ENCODE data around the gene HLA-DOB. TPM values are rescaled to one million over a fixed set of nuclear protein-coding genes. Genes with fewer than 3 reads are reported as not detected.

The HLA-DOB gene
- total and polyA plus RNA-seq, 10 of the 15 experiments (the other 5 are each of a cell fraction or from before 2014, with no cell fraction given) = 27.4 to 79.1 (median 37.0) TPM

- peak; percentile 71; the same call in 1 of the 2 replicates for TF ChIP-seq ZBTB33 (IDR thresholded peaks at IDR 0.05)
- TF ChIP-seq CTCF (IDR thresholded peaks at IDR 0.05 in 2 of 3, conservative IDR thresholded peaks at IDR 0.05 in 1 of 3; ENCODE audit: control insufficient read depth in 2 of 3, extremely low read depth in 1 of 3, insufficient read depth in 1 of 3, low read depth in 3 of 3, low read length in 3 of 3) = 0 out of 6 replicates have a peak, but pooled peaks of 1 of the 3 experiments have one; percentile 18
- TF ChIP-seq RCOR1 (conservative IDR thresholded peaks at IDR 0.05; ENCODE audit: low read depth, low read length) = no peak
- H4K20me1 ChIP-seq (ENCODE audit: control insufficient read depth, insufficient read depth) = no peaks in the 10 kb centered on the region; the same call in 1 of the 2 replicates
- H3K9me3 ChIP-seq (replicated peaks; ENCODE audit: control insufficient read depth, insufficient read depth, low read length) = no peaks in the 10 kb centered on the region
- peaks cover 7 to 55% of the 10 kb centered on the region in 2 experiments for H3K36me3 ChIP-seq (ENCODE audit: control insufficient read depth in 2 of 2, insufficient read depth in 2 of 2, low read length in 1 of 2)
- POLR2A ChIA-PET = interaction anchor here (0.6 kb wide), 1 partner anchor 1039 kb away, joined by 3 read pairs; no protein-coding TSS in a partner anchor
- CTCF ChIA-PET = no interaction called here
- no peak overlapping the region for H3K9ac ChIP-seq (ENCODE audit: control insufficient read depth, insufficient read depth, low read length)
- DNase-seq (ENCODE audit: low read depth, low spot score) (no peak), FAIRE-seq (no peak), ATAC-seq (no peak)
- SMC1A ChIA-PET (ENCODE audit: uncharacterized antibody, unreplicated experiment) = interaction anchor here (2.0 kb wide), 1 partner anchor 9 kb away, joined by 6 read pairs; the partner anchor contains the start of gene TAP2
- H3K27me3 ChIP-seq (replicated peaks in 1 of 2; ENCODE audit: control insufficient read depth in 2 of 2, insufficient read depth in 2 of 2, low read length in 1 of 2) = no peaks in the 10 kb centered on the region
- WGBS (ENCODE audit: insufficient coverage, insufficient replicate concordance, low lambda C conversion rate, missing lambda C conversion rate) = 95% methylated on average over 8 of the region's 8 CpGs
- no TSS peak for BruUV-seq (replicated peaks)
- intact Hi-C loops (cut with micrococcal nuclease; ENCODE audit: unreplicated experiment) = no loop called here
- H2AFZ ChIP-seq (ENCODE audit: control insufficient read depth, low read depth, low read length) = no peak overlapping the region
- peak overlapping the region; percentile 99 for H3K4me2 ChIP-seq (ENCODE audit: control insufficient read depth, insufficient read depth)
- H3K4me1 ChIP-seq (ENCODE audit: control insufficient read depth, insufficient read depth, low read length) = peaks cover 56% of the 10 kb centered on the region
- peaks cover 93% of the 10 kb centered on the region for H3K79me2 ChIP-seq (ENCODE audit: control insufficient read depth, insufficient read depth, low read length)
- in situ Hi-C loops (cut with MboI) = no loop called here
- H3K4me3 ChIP-seq = peak overlapping the region; percentile 26; the same call in 1 of the 2 replicates
- RAD21 ChIA-PET (ENCODE audit: unreplicated experiment) = no interaction called here
- H3K27ac ChIP-seq (ENCODE audit: control insufficient read depth, insufficient read depth) = no peak overlapping the region
These were observed 31.0 kb upstream of the HLA-DOB start for GRCh38 chr6:32847795-32848194.

Data from GM12878 (cell line).